ENCODE results near the gene KCTD16.

The KCTD16 gene

GRCh38 chr5:144166696-144167095 lies 4.0 kb upstream of the KCTD16 start:
- H3K27ac ChIP-seq, result no peak overlapping the region
- no peak for TF ChIP-seq ZFX (IDR thresholded peaks at IDR 0.05; ENCODE audit: borderline replicate concordance)
- TF ChIP-seq, protein P1, sequence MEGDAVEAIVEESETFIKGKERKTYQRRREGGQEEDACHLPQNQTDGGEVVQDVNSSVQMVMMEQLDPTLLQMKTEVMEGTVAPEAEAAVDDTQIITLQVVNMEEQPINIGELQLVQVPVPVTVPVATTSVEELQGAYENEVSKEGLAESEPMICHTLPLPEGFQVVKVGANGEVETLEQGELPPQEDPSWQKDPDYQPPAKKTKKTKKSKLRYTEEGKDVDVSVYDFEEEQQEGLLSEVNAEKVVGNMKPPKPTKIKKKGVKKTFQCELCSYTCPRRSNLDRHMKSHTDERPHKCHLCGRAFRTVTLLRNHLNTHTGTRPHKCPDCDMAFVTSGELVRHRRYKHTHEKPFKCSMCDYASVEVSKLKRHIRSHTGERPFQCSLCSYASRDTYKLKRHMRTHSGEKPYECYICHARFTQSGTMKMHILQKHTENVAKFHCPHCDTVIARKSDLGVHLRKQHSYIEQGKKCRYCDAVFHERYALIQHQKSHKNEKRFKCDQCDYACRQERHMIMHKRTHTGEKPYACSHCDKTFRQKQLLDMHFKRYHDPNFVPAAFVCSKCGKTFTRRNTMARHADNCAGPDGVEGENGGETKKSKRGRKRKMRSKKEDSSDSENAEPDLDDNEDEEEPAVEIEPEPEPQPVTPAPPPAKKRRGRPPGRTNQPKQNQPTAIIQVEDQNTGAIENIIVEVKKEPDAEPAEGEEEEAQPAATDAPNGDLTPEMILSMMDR (IDR thresholded peaks at IDR 0.05), result no peak

- H3K27ac ChIP-seq, result no peak overlapping the region
- no peak for TF ChIP-seq ZFX (IDR thresholded peaks at IDR 0.05; ENCODE audit: borderline replicate concordance)
- TF ChIP-seq, protein P1 (IDR thresholded peaks at IDR 0.05), result no peak
Measured at GRCh38 chr5:144167998-144168397, 2.7 kb upstream of the KCTD16 start.

DNA sequence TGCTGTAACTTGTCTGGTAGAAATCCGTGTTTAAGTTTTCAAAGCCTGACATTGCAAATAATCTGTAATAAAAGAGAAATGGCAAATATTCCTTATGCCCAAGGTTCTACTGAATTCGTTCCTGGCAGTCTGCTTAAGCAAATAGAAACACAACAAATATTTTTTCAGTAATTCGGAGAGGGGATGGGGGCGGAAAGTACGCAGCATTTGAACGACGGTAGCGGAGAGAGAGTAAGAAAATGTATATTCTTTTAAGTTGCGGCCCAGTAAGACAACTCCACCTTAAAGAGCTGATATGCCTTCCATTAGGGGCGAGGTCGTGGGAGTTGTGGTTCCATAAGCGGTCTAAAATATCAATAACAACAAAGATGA lies 783 bp upstream of the KCTD16 start:
- peak overlapping the region; percentile 56 for H3K27ac ChIP-seq
- TF ChIP-seq, protein P1 (IDR thresholded peaks at IDR 0.05), result no peak
- TF ChIP-seq ZFX (IDR thresholded peaks at IDR 0.05; ENCODE audit: borderline replicate concordance), result no peak

GRCh38 chr5:144173766-144174165 lies 3.1 kb downstream of the KCTD16 start:
- no peak overlapping the region for H3K27ac ChIP-seq
- TF ChIP-seq, protein P1 (IDR thresholded peaks at IDR 0.05), result no peak
- no peak for TF ChIP-seq ZFX (IDR thresholded peaks at IDR 0.05; ENCODE audit: borderline replicate concordance)

GRCh38 chr5:144177548-144177947 lies 6.9 kb downstream of the KCTD16 start:
- H3K27ac ChIP-seq, result no peak overlapping the region
- TF ChIP-seq, protein P1 (IDR thresholded peaks at IDR 0.05), result no peak
- no peak for TF ChIP-seq ZFX (IDR thresholded peaks at IDR 0.05; ENCODE audit: borderline replicate concordance)

DNA sequence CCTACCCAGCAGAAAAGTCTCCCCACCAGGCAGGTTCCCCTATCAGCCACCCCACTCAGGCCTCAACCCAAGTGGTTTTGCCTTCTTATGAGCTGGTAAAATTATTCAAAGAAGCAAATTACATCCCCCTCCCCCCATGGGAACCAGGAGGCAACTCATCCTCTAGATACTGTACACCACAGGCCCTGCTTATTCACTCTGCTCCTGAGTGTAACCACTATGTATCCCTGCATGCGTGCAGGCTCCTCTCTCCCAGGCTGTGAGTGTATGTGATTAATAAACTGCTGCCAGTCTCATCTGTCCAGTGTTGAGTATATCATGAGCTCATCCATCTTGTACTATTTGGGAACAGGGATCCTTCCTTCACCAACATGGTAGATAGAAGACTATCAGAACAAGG lies 8.6 kb downstream of the KCTD16 start:
- no peak overlapping the region for H3K27ac ChIP-seq
- TF ChIP-seq ZFX (IDR thresholded peaks at IDR 0.05; ENCODE audit: borderline replicate concordance), result no peak
- TF ChIP-seq, protein P1 (IDR thresholded peaks at IDR 0.05), result no peak

DNA sequence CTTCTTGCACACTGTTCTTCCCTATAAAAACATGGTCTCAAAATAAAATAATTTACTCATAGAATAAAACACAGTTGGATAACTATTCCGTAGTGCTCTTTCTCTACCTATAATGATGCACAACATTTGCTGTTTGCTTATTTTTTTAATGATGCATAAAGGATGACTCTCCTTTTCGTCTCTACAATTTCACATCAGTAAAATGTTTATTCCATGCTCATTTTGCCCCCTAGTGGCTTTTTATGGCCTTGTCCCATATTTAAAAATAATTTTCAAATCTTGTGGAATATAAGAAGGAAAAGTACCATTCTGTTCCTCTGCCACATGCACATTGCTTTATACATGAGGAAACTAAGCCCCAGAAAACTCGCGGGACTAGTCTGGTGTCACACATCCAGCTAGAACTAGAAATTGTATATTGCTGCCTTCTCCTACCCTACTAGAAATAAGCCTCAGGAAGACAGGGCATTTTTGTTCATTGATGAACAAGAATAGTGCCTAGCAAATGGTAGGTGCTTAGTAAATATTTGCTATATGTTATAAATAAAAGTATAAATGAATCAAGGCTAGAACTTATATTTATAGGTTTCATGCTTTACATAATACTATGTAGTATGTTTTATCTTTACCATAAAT lies 12.7 kb downstream of the KCTD16 start:
- no peak for TF ChIP-seq ZFX (IDR thresholded peaks at IDR 0.05; ENCODE audit: borderline replicate concordance)
- TF ChIP-seq, protein P1 (IDR thresholded peaks at IDR 0.05), result peak; percentile 86

More for the DNA sequence above, 12.7 kb downstream of the KCTD16 start:
- H3K27ac ChIP-seq, result no peak overlapping the region
